Liver (tissue), 9 donors: Measurements from ENCODE around the gene MECR. TPM values are rescaled to one million over a fixed set of nuclear protein-coding genes. Genes with fewer than 3 reads are reported as not detected.
"Not testable (repeated sequence)": the region's sequence is repeated elsewhere in the genome, so short reads cannot be mapped to it uniquely, and the experiment has no call there.

Experiments
- DNase-seq: peaks from one replicate; pipeline ENCODE4 v3.0.0-alpha.2; 2017; ENCODE audit warnings: low spot score
- H3K27ac ChIP-seq, 2 donors: one replicate each; pipeline ENCODE4 v1.7.0; 2013; ENCODE audit warnings: inconsistent platforms in 2 of 2, low read length in 2 of 2, control low read depth in 1 of 2, low read depth in 1 of 2, mild to moderate bottlenecking in 1 of 2
- H3K27me3 ChIP-seq, 4 donors: one replicate each; pipeline versions ENCODE4 v1.6.1 to v1.7.0; 2013; ENCODE audit warnings: low read length in 3 of 4, inconsistent platforms in 1 of 4, mild to moderate bottlenecking in 1 of 4, moderate library complexity in 1 of 4; ENCODE audit not compliant: control insufficient read depth in 4 of 4, insufficient read depth in 4 of 4
- H3K36me3 ChIP-seq, 4 donors: one replicate each; pipeline versions ENCODE4 v1.6.1 to v1.7.0; 2013; ENCODE audit warnings: low read length in 3 of 4, mild to moderate bottlenecking in 3 of 4, low read depth in 1 of 4, moderate library complexity in 1 of 4; ENCODE audit not compliant: control insufficient read depth in 4 of 4, insufficient read depth in 3 of 4
- H3K4me1 ChIP-seq, 4 donors: one replicate each; pipeline versions ENCODE4 v1.6.1 to v1.7.0; 2013; ENCODE audit warnings: low read length in 3 of 4, mild to moderate bottlenecking in 3 of 4, moderate library complexity in 1 of 4; ENCODE audit not compliant: control insufficient read depth in 4 of 4, insufficient read depth in 4 of 4
- H3K4me3 ChIP-seq, 3 donors: one replicate each; pipeline versions ENCODE4 v1.6.1 to v1.7.0; 2013; ENCODE audit warnings: low read length in 3 of 3, control low read depth in 1 of 3, low read depth in 1 of 3, mild to moderate bottlenecking in 1 of 3
- H3K9ac ChIP-seq, 2 donors: one replicate each; pipeline ENCODE4 v1.7.0; 2013; ENCODE audit warnings: low read length in 2 of 2, mild to moderate bottlenecking in 2 of 2, moderate library complexity in 2 of 2, control low read depth in 1 of 2, low read depth in 1 of 2
- H3K9me3 ChIP-seq, 4 donors: one replicate each; pipeline versions ENCODE4 v1.6.1 to v1.7.0; 2013; ENCODE audit warnings: low read length in 3 of 4; ENCODE audit not compliant: control insufficient read depth in 4 of 4
- HNF4A ChIP-seq, 2 donors: conservative IDR thresholded peaks; 2 replicates each; pipeline ENCODE4 v1.6.1; 2016; ENCODE audit warnings: antibody characterized with exemption in 2 of 2, mild to moderate bottlenecking in 2 of 2
- JUND ChIP-seq, 2 donors: IDR thresholded peaks; 2 replicates each; pipeline ENCODE4 v1.6.1; 2016; ENCODE audit warnings: antibody characterized with exemption in 2 of 2
- RAD21 ChIP-seq, 2 donors: IDR thresholded peaks; 2 replicates each; pipeline ENCODE4 v1.6.1; 2016; ENCODE audit warnings: antibody characterized with exemption in 2 of 2, mild to moderate bottlenecking in 2 of 2
- TAF1 ChIP-seq: conservative IDR thresholded peaks from 2 replicates; pipeline ENCODE4 v1.6.1; 2016; ENCODE audit warnings: antibody characterized with exemption, mild to moderate bottlenecking
- YY1 ChIP-seq: IDR thresholded peaks from 2 replicates; pipeline ENCODE4 v1.6.1; 2016; ENCODE audit warnings: antibody characterized with exemption, mild to moderate bottlenecking
- WGBS: extraction: QIAGEN DNeasy Blood & Tissue Kit; methylation state at CpG from one replicate; pipeline ENCODE4 v1.1.7; 2013; 5-methylcytosine and 5-hydroxymethylcytosine counted together
- polyA plus RNA-seq, 2 donors: library from polyadenylated mRNA; stranded (reverse) in 1 of 2; unstranded in 1 of 2; fragments of 200-250 nt in 1 of 2; fragments of >200 nt in 1 of 2; fragmentation: Nextera tagmentation in 1 of 2; extraction: Ambion mirVana in 1 of 2; gene quantifications; one replicate each; pipeline versions ENCODE4 v1.2.1 to v1.2.3, GENCODE V29; 2013 to 2015
- total RNA-seq, 2 donors: library from RNA; depleted of rRNA; stranded (reverse); fragments of >200 nt; gene quantifications; one replicate each; pipeline ENCODE4 v1.2.3, GENCODE V29; 2014
- TF ChIP-seq, protein P1 (sequence below): fragments of 150-350 bp; IDR thresholded peaks from 2 replicates; pipeline ENCODE4 v1.5.1; 2017; ENCODE audit warnings: improper control_type of control experiment, low read depth, low read length; ENCODE audit not compliant: missing input control
- TF ChIP-seq, protein P2 (sequence below): IDR thresholded peaks from 2 replicates; pipeline ENCODE4 v1.6.1; 2016; ENCODE audit warnings: antibody characterized with exemption, mild to moderate bottlenecking
- TF ChIP-seq, protein P3 (sequence below): IDR thresholded peaks from 2 replicates; pipeline ENCODE4 v1.6.1; 2016; ENCODE audit warnings: antibody characterized with exemption
- TF ChIP-seq, protein P4 (sequence below): IDR thresholded peaks from 2 replicates; pipeline ENCODE4 v1.6.1; 2016; ENCODE audit warnings: antibody characterized with exemption
- donor health status: healthy.
- donor health status: healthy.
- donor health status: healthy.
- donor health status: healthy.
- donor health status: healthy.

The MECR gene
- total and polyA plus RNA-seq, 4 donors: 7.5 to 19.9 (median 13.2) TPM

DNA sequence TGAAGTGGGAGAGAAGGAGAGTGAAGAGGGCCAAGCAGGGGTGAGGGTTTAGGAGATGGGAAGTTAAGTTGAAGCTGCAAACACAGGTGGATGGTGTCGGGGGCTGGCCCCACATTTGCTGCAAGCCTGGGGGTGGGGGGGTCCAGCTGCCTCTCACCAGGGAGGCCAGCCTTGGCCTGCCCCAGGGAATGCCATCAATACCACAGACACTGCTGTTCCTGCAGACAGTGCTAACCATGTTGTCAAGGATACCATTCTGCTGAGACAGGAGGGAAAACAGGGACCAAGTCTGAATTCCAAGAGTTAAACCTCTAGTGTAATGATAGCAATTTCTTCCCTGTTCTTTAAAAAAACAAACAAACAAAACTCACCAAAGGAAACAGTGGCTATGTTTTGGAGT is 8.0 kb downstream of the MECR start (continued):
- TF ChIP-seq, protein P1, sequence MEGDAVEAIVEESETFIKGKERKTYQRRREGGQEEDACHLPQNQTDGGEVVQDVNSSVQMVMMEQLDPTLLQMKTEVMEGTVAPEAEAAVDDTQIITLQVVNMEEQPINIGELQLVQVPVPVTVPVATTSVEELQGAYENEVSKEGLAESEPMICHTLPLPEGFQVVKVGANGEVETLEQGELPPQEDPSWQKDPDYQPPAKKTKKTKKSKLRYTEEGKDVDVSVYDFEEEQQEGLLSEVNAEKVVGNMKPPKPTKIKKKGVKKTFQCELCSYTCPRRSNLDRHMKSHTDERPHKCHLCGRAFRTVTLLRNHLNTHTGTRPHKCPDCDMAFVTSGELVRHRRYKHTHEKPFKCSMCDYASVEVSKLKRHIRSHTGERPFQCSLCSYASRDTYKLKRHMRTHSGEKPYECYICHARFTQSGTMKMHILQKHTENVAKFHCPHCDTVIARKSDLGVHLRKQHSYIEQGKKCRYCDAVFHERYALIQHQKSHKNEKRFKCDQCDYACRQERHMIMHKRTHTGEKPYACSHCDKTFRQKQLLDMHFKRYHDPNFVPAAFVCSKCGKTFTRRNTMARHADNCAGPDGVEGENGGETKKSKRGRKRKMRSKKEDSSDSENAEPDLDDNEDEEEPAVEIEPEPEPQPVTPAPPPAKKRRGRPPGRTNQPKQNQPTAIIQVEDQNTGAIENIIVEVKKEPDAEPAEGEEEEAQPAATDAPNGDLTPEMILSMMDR: no peak

DNA sequence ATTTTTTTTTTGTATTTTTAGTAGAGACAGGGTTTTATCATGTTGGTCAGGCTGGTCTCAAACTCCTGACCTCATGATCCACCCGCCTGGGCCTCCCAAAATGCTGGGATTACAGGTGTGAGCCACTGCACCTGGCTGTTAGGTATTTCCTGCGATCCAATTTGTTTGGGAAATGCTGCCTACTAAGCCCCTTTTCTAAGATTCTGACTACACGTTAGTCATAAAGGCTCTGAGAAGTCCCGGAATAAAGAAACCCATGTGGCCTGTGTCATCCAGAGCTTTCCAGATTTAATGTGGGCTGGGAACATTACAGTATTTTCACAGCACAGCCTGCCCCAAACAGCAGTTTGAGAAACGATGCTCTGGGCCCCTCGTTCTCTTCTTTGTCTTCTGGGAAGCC is 8.5 kb downstream of the MECR start:
- not testable (repeated sequence) for H3K27ac ChIP-seq, H3K27me3 ChIP-seq, H3K4me1 ChIP-seq, H3K4me3 ChIP-seq, H3K9ac ChIP-seq, H3K9me3 ChIP-seq, H3K36me3 ChIP-seq, DNase-seq
- 95% methylated on average over 6 of the region's 6 CpGs for WGBS

DNA sequence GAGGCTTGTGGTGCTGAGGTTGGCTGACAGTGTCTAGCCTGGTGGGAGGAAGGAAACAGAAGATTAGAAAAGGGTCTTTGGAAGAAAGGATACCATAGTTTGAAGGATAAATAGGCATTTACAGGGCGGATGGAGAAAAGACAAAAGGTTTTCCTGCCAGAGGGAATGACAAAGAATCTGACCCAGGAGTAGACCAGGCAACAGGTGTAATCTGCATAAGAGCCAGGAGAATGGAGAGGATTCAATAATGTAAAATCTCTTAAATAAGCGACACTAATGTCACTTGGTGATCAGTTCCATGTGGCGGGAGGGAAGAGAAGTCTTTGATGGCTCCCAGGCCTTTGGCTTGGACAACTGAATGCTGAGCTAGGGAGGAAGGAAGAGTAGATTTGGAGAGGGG is 9.4 kb downstream of the MECR start:
- no peaks in the 10 kb centered on the region for H3K9me3 ChIP-seq
- H3K4me3 ChIP-seq: no peak overlapping the region
- peaks cover 0 to 9% (median 4%) of the 10 kb centered on the region in 4 donors for H3K36me3 ChIP-seq
- H3K27me3 ChIP-seq: no peaks in the 10 kb centered on the region
- DNase-seq: no peak
- no peak overlapping the region for H3K9ac ChIP-seq
- TF ChIP-seq, protein P2, sequence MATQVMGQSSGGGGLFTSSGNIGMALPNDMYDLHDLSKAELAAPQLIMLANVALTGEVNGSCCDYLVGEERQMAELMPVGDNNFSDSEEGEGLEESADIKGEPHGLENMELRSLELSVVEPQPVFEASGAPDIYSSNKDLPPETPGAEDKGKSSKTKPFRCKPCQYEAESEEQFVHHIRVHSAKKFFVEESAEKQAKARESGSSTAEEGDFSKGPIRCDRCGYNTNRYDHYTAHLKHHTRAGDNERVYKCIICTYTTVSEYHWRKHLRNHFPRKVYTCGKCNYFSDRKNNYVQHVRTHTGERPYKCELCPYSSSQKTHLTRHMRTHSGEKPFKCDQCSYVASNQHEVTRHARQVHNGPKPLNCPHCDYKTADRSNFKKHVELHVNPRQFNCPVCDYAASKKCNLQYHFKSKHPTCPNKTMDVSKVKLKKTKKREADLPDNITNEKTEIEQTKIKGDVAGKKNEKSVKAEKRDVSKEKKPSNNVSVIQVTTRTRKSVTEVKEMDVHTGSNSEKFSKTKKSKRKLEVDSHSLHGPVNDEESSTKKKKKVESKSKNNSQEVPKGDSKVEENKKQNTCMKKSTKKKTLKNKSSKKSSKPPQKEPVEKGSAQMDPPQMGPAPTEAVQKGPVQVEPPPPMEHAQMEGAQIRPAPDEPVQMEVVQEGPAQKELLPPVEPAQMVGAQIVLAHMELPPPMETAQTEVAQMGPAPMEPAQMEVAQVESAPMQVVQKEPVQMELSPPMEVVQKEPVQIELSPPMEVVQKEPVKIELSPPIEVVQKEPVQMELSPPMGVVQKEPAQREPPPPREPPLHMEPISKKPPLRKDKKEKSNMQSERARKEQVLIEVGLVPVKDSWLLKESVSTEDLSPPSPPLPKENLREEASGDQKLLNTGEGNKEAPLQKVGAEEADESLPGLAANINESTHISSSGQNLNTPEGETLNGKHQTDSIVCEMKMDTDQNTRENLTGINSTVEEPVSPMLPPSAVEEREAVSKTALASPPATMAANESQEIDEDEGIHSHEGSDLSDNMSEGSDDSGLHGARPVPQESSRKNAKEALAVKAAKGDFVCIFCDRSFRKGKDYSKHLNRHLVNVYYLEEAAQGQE: no peak
- TF ChIP-seq, protein P3, sequence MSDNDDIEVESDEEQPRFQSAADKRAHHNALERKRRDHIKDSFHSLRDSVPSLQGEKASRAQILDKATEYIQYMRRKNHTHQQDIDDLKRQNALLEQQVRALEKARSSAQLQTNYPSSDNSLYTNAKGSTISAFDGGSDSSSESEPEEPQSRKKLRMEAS: no peak
- TF ChIP-seq RAD21 (IDR thresholded peaks at IDR 0.05) (no peak), TAF1 (no peak), JUND (IDR thresholded peaks at IDR 0.05) (no peak), HNF4A (conservative IDR thresholded peaks at IDR 0.05) (no peak)
- TF ChIP-seq, protein P4, sequence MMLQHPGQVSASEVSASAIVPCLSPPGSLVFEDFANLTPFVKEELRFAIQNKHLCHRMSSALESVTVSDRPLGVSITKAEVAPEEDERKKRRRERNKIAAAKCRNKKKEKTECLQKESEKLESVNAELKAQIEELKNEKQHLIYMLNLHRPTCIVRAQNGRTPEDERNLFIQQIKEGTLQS: no peak
- 97% methylated on average over 3 of the region's 3 CpGs for WGBS
- no peak overlapping the region for H3K27ac ChIP-seq
- H3K4me1 ChIP-seq: no peaks in the 10 kb centered on the region

DNA sequence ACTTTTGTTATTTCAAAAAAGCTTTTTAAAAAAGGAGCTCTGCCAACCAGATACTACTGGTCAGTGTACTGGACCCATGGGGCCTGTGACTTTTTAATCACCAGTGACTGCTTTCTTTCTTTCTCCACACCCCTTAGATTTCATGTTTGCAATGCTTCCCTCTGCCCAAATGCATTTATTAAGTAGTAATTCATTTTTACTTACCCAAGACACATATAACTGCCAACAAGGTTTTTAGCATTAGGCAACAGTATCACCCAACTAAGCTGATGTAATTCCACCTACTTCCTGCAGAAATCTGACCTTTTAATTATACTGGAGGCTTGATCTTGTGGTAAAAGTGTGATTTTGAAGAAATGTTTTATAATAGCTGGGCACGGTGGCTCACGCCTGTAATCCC is 12.5 kb downstream of the MECR start:
- no peak for TF ChIP-seq YY1
- H3K27me3 ChIP-seq: no peaks in the 10 kb centered on the region
- H3K4me3 ChIP-seq: no peak overlapping the region
- no peak overlapping the region for H3K27ac ChIP-seq
- no peak overlapping the region for H3K9ac ChIP-seq
- 90% methylated on average over 2 of the region's 2 CpGs for WGBS
- H3K4me1 ChIP-seq: no peaks in the 10 kb centered on the region
- peaks cover 0 to 28% (median 11%) of the 10 kb centered on the region in 4 donors for H3K36me3 ChIP-seq
- H3K9me3 ChIP-seq: no peaks in the 10 kb centered on the region
- no peak for DNase-seq
